ENCODE data around the gene RIN3.

Gene RIN3

GRCh38 chr14:92706386-92706785 lies 192.8 kb downstream of the RIN3 start:
- no peak for DNase-seq (ENCODE audit: extremely low read depth, low read depth)

GRCh38 chr14:92709340-92710000 lies 195.9 kb downstream of the RIN3 start:
- no peak for TF ChIP-seq CTCF (IDR thresholded peaks at IDR 0.05; ENCODE audit: low read depth, low read length)
- no peak for DNase-seq (ENCODE audit: extremely low read depth, low read depth)

More at GRCh38 chr14:92706386-92706785, 192.8 kb downstream of the RIN3 start:
- no peak for TF ChIP-seq CTCF (IDR thresholded peaks at IDR 0.05; ENCODE audit: low read depth, low read length)

GRCh38 chr14:92710001-92710341 lies 196.4 kb downstream of the RIN3 start:
- no peak for TF ChIP-seq CTCF (IDR thresholded peaks at IDR 0.05; ENCODE audit: low read depth, low read length)
- DNase-seq (ENCODE audit: extremely low read depth, low read depth): no peak

GRCh38 chr14:92711976-92712653 lies 198.5 kb downstream of the RIN3 start:
- TF ChIP-seq CTCF (IDR thresholded peaks at IDR 0.05; ENCODE audit: low read depth, low read length): no peak
- DNase-seq (ENCODE audit: extremely low read depth, low read depth): no peak

- no peak for TF ChIP-seq CTCF (IDR thresholded peaks at IDR 0.05; ENCODE audit: low read depth, low read length)
- no peak for DNase-seq (ENCODE audit: extremely low read depth, low read depth)
These were observed 199.1 kb downstream of the RIN3 start for GRCh38 chr14:92712654-92713051.

GRCh38 chr14:92714739-92715307 lies 201.2 kb downstream of the RIN3 start:
- DNase-seq (ENCODE audit: extremely low read depth, low read depth): peak; percentile 34
- peak; percentile 76 for TF ChIP-seq CTCF (IDR thresholded peaks at IDR 0.05; ENCODE audit: low read depth, low read length)

- no peak for TF ChIP-seq CTCF (IDR thresholded peaks at IDR 0.05; ENCODE audit: low read depth, low read length)
- DNase-seq (ENCODE audit: extremely low read depth, low read depth): no peak
These were observed 202.6 kb downstream of the RIN3 start for GRCh38 chr14:92716131-92716530.
